MCF 10A (cell line): ENCODE data around the gene MACROD1. TPM values are rescaled to one million over a fixed set of nuclear protein-coding genes. Genes with fewer than 3 reads are reported as not detected.

Experiments used
- BruUV-seq: library from RNA; stranded (reverse); fragments of 400-500 nt; replicated peaks from 2 replicates; lab custom pipeline; 2021; lab: Mats Ljungman, UMichigan
- CTCF ChIA-PET: fragments of 300-600 bp; sonication (Branson Sonifier 250); formaldehyde crosslinking; extraction: SDS; loops from one replicate; lab custom pipeline; 2021; ENCODE audit warnings: antibody characterized with exemption, inconsistent platforms; lab: Yijun Ruan, JAX
- POLR2A ChIA-PET: fragments of 300-600, 350-650 bp; sonication (Branson Sonifier 250); formaldehyde crosslinking; extraction: SDS; loops from one replicate; lab custom pipeline; 2020; ENCODE audit warnings: antibody characterized with exemption, inconsistent platforms; lab: Yijun Ruan, JAX
- DNase-seq: peaks from one replicate; pipeline ENCODE4 v3.0.0-alpha.2; 2018; ENCODE audit not compliant: unreplicated experiment
- H3K27ac Mint-ChIP-seq: one replicate; pipeline ENCODE4 v1.8.0; 2022; ENCODE audit warnings: mild to moderate bottlenecking, low read depth, mixed read lengths; ENCODE audit not compliant: unreplicated experiment
- H3K27me3 Mint-ChIP-seq: one replicate; pipeline ENCODE4 v1.8.0; 2022; ENCODE audit warnings: mixed read lengths; ENCODE audit not compliant: insufficient read depth, unreplicated experiment
- H3K36me3 Mint-ChIP-seq: one replicate; pipeline ENCODE4 v1.8.0; 2022; ENCODE audit warnings: mild to moderate bottlenecking, moderate library complexity, mixed read lengths; ENCODE audit not compliant: insufficient read depth, unreplicated experiment
- H3K4me1 Mint-ChIP-seq: one replicate; pipeline ENCODE4 v1.8.0; 2022; ENCODE audit warnings: mixed read lengths; ENCODE audit not compliant: insufficient read depth, unreplicated experiment
- H3K4me3 Mint-ChIP-seq: one replicate; pipeline ENCODE4 v1.8.0; 2022; ENCODE audit warnings: mild to moderate bottlenecking, moderate library complexity, mixed read lengths; ENCODE audit not compliant: unreplicated experiment
- H3K9me3 Mint-ChIP-seq: one replicate; pipeline ENCODE4 v1.8.0; 2022; ENCODE audit warnings: mixed read lengths; ENCODE audit not compliant: unreplicated experiment
- CTCF ChIP-seq: fragments of 200-600 bp; IDR thresholded peaks from one replicate; pipeline ENCODE4 v1.8.0; 2022; ENCODE audit warnings: antibody characterized with exemption, mild to moderate bottlenecking; ENCODE audit not compliant: unreplicated experiment
- intact Hi-C: fragments of 100-400 bp; cut with micrococcal nuclease; formaldehyde crosslinking; loops from 2 replicates; pipeline ENCODE4 v1.14.1; 2022
- total RNA-seq: library from RNA; stranded (reverse); gene quantifications from 2 replicates; pipeline ENCODE4 v1.2.3, GENCODE V29; 2022

The MACROD1 gene
- total RNA-seq, 1 experiment from 2014 or later = 15.1 TPM

GRCh38 chr11:64086258-64087123 is 79.4 kb downstream of the MACROD1 start:
- no TSS peak for BruUV-seq
- Mint-ChIP-seq H3K9me3 (no peaks in the 10 kb centered on the region), H3K27me3 (no peaks in the 10 kb centered on the region), H3K36me3 (no peaks in the 10 kb centered on the region), H3K4me3 (no peak overlapping the region), H3K4me1 (peaks cover 6% of the 10 kb centered on the region), H3K27ac (no peak overlapping the region)
- intact Hi-C loops = no loop called here
- ChIA-PET POLR2A (interaction anchor here (0.6 to 0.7 kb wide), 2 partner anchors 16 to 554 kb away, joined by 3 to 4 read pairs; no protein-coding TSS in a partner anchor), CTCF (interaction anchor here (0.6 to 1.2 kb wide), 4 partner anchors 22 to 603 kb away, joined by 3 to 5 read pairs (median 4); no protein-coding TSS in a partner anchor)
- DNase-seq = no peak
- TF ChIP-seq CTCF = no peak

GRCh38 chr11:64085906-64086257 is 80.0 kb downstream of the MACROD1 start:
- no peaks in the 10 kb centered on the region for H3K4me1 Mint-ChIP-seq
- no peak for TF ChIP-seq CTCF
- POLR2A ChIA-PET = interaction anchor here (0.6 to 0.7 kb wide), 2 partner anchors 15 to 553 kb away, joined by 3 to 4 read pairs; no protein-coding TSS in a partner anchor

GRCh38 chr11:64084951-64085710 is 80.8 kb downstream of the MACROD1 start:
- ChIA-PET POLR2A (no interaction called here), CTCF (no interaction called here)
- Mint-ChIP-seq H3K27me3 (no peaks in the 10 kb centered on the region), H3K27ac (no peak overlapping the region), H3K4me1 (no peaks in the 10 kb centered on the region), H3K36me3 (no peaks in the 10 kb centered on the region), H3K9me3 (no peaks in the 10 kb centered on the region), H3K4me3 (no peak overlapping the region)
- no peak for TF ChIP-seq CTCF
- no peak for DNase-seq
- no TSS peak for BruUV-seq
- intact Hi-C loops = no loop called here

More at GRCh38 chr11:64085906-64086257, 80.0 kb downstream of the MACROD1 start:
- no peak for DNase-seq
- H3K36me3 Mint-ChIP-seq = no peaks in the 10 kb centered on the region
- no TSS peak for BruUV-seq
- no peak overlapping the region for H3K27ac Mint-ChIP-seq
- no peak overlapping the region for H3K4me3 Mint-ChIP-seq
- intact Hi-C loops = no loop called here
- CTCF ChIA-PET = no interaction called here
- H3K9me3 Mint-ChIP-seq = no peaks in the 10 kb centered on the region
- no peaks in the 10 kb centered on the region for H3K27me3 Mint-ChIP-seq
